Lower leg skin (tissue), 4 donors: Measurements from ENCODE around the gene PBX1. TPM values are rescaled to one million over a fixed set of nuclear protein-coding genes. Genes with fewer than 3 reads are reported as not detected.

ENCODE experiments used
- DNase-seq, 2 donors: peaks; one replicate each; pipeline ENCODE4 v3.0.0-alpha.2; 2019; ENCODE audit warnings: low spot score in 2 of 2
- H3K4me3 ChIP-seq: fragments of 200-600 bp; sonication (generic); 2 replicates; pipeline ENCODE4 v1.5.1; 2017; ENCODE audit warnings: mild to moderate bottlenecking, low read depth; ENCODE audit not compliant: poor library complexity, severe bottlenecking
- POLR2A ChIP-seq, 2 donors: fragments of 450-650 bp; IDR thresholded peaks; one replicate each; pipeline ENCODE4 v1.6.1; 2016 to 2017; ENCODE audit warnings: antibody characterized with exemption in 2 of 2, mild to moderate bottlenecking in 1 of 2, moderate library complexity in 1 of 2
- WGBS, 2 donors: methylation state at CpG; one replicate each; pipeline ENCODE4 v1.1.5; 2018; 5-methylcytosine and 5-hydroxymethylcytosine counted together
- intact Hi-C: fragments of 100-400 bp; cut with DNase I; formaldehyde crosslinking; loops from one replicate; pipeline ENCODE4 v1.15.0; 2023; ENCODE audit warnings: low total_unique reads
- total RNA-seq, 4 donors: library from RNA; depleted of rRNA; stranded (reverse); fragments of >200 nt; gene quantifications; one replicate each; pipeline ENCODE4 v1.1.0, GENCODE V29; 2016
- TF ChIP-seq, protein P1 (sequence below), 3 donors: fragments of 450-650 bp; IDR thresholded peaks; one replicate each; pipeline ENCODE4 v1.5.1; 2016; ENCODE audit warnings: antibody characterized with exemption in 3 of 3, mild to moderate bottlenecking in 3 of 3, moderate library complexity in 2 of 3

PBX1 gene
- total RNA-seq, 4 donors from 2014 or later, result 10.0 to 24.1 (median 15.4) TPM

DNA sequence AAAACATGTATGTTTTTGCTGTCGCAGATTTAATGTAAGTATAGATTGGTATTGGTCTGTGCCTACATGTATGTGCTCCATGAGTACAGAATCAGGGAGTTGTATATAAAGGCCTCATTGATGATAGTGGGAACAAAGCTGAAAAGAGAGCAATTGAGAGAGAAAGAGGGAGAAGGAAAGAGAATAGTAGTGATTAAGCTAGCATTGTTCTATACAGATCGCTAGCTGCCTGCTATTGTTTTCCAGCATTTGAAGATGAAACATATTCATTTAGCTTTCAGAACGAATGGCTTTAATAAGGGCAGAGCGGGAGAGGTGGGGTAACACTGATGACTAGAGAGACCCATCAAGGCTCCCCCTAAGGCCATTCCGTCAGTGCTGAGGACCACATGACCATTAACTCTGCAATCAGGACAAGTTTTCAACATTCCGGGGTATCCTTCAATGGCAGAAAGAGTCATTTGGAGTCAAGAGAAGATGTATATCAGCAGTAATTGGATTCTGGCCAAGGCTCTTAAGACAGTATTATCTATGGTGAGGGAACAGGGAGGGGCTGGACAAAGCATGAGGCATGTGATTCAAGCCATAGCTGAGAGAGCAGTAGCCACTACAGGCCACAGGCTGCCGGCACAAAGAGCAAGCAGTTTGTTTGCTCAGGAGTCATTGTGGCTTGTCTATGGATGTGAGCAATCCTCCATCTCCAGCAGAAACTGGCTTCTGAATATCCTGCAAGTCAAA is 176.5 kb downstream of the PBX1 start:
- WGBS, 2 donors, result 87 to 89% methylated on average over 7 of the region's 7 CpGs
- no peak for TF ChIP-seq POLR2A (IDR thresholded peaks at IDR 0.05)
- TF ChIP-seq, protein P1, sequence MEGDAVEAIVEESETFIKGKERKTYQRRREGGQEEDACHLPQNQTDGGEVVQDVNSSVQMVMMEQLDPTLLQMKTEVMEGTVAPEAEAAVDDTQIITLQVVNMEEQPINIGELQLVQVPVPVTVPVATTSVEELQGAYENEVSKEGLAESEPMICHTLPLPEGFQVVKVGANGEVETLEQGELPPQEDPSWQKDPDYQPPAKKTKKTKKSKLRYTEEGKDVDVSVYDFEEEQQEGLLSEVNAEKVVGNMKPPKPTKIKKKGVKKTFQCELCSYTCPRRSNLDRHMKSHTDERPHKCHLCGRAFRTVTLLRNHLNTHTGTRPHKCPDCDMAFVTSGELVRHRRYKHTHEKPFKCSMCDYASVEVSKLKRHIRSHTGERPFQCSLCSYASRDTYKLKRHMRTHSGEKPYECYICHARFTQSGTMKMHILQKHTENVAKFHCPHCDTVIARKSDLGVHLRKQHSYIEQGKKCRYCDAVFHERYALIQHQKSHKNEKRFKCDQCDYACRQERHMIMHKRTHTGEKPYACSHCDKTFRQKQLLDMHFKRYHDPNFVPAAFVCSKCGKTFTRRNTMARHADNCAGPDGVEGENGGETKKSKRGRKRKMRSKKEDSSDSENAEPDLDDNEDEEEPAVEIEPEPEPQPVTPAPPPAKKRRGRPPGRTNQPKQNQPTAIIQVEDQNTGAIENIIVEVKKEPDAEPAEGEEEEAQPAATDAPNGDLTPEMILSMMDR (IDR thresholded peaks at IDR 0.05), result no peak
- DNase-seq, result no peak

DNA sequence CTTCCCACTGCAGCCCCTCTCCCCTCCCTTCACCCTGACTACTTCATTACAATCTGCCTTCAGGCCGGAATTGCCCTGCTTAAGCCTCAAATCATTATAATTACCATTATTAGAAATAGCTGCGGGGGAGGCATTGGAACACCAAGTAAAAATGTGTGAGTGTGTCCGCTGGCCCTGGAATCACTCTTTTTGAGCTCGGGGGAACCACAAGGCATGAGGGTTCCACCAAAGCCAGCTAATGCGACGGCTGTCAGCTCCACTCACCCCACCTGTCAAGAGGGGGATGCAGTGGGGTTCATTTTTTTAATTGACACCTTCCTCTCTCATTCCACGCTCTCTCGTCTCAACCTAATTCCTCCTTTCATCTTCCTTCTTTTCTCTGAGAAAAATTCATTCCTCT is 177.2 kb downstream of the PBX1 start:
- no peak overlapping the region for H3K4me3 ChIP-seq
- TF ChIP-seq POLR2A (IDR thresholded peaks at IDR 0.05), result no peak
- TF ChIP-seq, protein P1 (IDR thresholded peaks at IDR 0.05), result no peak
- DNase-seq, result no peak
- intact Hi-C loops, result no loop called here
- 91 to 92% methylated on average over 8 of the region's 8 CpGs for WGBS, 2 donors

More for the DNA sequence above, 176.5 kb downstream of the PBX1 start:
- intact Hi-C loops, result no loop called here
- H3K4me3 ChIP-seq, result no peak overlapping the region

DNA sequence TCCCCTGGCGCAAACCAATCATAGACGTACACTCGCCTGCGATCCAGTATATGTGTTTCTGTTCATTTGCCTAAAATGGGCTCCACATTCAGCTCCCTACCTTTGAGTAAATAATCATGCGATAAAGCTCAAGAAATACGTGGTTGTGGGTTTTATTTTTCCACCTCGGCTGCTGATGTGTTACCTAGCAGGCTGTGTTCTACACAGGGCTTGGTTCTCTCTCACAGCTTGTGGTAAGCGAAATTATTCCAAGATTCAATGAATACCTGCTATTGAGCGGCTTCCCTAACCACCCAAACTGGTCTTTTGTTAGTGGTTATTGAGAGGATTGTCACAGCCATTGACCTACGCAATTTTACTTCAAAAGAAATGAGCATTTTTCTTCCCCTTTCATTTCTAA is 180.2 kb downstream of the PBX1 start:
- no peak for DNase-seq
- H3K4me3 ChIP-seq, result no peak overlapping the region
- intact Hi-C loops, result no loop called here
- no peak for TF ChIP-seq POLR2A (IDR thresholded peaks at IDR 0.05)
- TF ChIP-seq, protein P1 (IDR thresholded peaks at IDR 0.05), result no peak
- WGBS, 2 donors, result 83 to 94% methylated on average over 10 of the region's 10 CpGs

DNA sequence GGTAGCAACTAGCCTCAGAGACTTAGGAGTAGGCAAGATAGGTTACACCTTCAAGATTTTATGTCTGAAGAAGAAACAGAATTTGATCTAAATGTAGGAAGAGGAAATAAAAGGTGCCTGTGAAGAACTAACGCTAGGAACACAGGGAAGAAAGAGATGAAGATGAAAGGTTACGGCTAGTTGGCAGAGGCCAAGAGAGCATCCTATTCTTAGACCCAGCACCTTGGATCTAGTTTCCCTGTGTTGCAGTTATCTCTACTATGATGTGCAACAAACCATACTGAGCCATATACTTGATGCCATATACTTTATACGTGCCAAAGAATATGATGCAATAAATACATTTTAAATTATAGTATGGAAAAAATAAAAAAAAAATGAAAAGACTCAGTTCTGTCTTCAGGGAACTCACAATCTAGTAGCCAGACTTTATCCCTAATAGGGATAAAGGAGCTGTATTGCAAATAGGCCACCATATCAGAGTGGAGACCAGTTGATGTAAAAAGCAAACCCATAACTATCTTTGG is 181.1 kb downstream of the PBX1 start:
- H3K4me3 ChIP-seq, result no peak overlapping the region
- DNase-seq, result no peak
- TF ChIP-seq, protein P1 (IDR thresholded peaks at IDR 0.05), result no peak
- no peak for TF ChIP-seq POLR2A (IDR thresholded peaks at IDR 0.05)
- intact Hi-C loops, result no loop called here
- 89 to 93% methylated on average over 3 of the region's 3 CpGs for WGBS, 2 donors

DNA sequence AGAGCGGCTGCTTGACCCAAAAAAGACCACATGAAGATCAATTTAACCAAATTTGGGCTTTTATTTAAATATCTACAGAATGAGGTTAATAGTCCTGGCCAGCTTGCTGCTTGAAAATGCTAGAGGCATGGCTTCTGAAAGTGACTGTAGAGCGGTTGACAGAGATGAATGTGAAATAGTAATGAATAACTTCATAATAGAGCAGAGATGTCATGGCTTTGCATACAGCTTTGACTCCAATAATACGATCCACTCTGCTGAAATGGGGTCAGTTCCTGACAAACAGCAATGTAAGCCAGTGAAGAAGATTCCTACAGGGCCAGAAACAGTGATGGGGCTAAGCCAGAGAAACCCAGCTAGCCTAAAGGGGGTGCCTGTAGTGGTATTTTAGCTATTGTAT is 183.8 kb downstream of the PBX1 start:
- intact Hi-C loops, result no loop called here
- H3K4me3 ChIP-seq, result no peak overlapping the region
- no peak for DNase-seq
- WGBS, 2 donors, result 87 to 91% methylated on average over 3 of the region's 3 CpGs
- TF ChIP-seq, protein P1 (IDR thresholded peaks at IDR 0.05), result no peak
- TF ChIP-seq POLR2A (IDR thresholded peaks at IDR 0.05), result no peak
